ENCODE data around the gene NDUFB2. TPM values are rescaled to one million over a fixed set of nuclear protein-coding genes. Genes with fewer than 3 reads are reported as not detected.
"Not testable (repeated sequence)": the region's sequence is repeated elsewhere in the genome, so short reads cannot be mapped to it uniquely, and the experiment has no call there.

Gene NDUFB2
- polyA plus RNA-seq, 1 experiment, result 289 TPM

DNA sequence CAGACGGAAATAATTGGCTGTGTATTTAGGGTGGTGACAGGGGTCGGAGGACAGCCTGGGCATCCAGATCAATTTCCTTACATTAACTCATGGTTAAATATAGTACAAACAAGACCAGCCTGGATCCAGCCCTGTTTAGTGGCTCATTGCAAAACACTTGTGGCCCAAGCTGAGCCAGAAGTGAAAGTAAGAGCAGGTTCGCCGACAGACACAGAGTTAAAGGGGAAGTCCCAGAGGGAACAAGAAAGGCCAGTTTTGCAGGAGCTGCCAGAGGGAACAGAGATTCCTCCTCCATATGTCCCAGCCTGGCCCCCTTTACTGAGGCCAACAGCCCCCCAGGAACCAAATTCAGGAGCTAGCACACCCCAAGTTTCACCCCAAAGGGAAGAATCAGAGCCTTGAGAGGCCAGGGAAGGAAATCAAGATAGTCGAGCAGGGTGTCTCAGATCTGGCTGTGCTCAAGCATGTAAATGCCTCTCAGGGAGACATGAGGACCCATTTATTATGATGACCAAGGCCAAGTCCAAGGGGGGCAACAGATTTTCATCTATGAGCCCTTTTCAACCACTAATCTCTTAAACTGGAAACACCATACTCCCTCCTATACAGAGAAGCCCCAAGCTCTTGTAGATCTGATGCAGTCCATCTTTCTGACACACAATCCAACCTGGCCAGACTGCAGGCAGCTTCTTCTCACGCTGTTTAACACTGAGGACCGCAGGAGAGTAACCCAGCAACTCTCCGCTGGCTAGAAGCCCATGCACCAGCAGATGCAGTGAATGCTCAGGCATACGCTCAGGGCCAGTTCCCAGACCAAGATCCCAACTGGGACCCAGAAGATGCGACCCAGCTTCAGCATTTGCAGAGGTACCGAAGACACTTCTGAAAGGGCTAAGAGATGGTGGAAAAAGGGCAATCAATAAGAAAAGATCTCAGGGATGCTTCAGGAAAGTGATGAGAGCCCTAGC, 39.7 kb upstream of the NDUFB2 start:
- Histone ChIP-seq H3K36me3 (ENCODE audit: control insufficient read depth, insufficient read depth, low read length) (no peaks in the 10 kb centered on the region), H3K27me3 (ENCODE audit: control insufficient read depth, insufficient read depth, low read length) (no peaks in the 10 kb centered on the region), H3K4me3 (ENCODE audit: low read depth, low read length) (peak overlapping the region; percentile 20; the same call in 1 of the 2 replicates)
- TF ChIP-seq, protein P1, sequence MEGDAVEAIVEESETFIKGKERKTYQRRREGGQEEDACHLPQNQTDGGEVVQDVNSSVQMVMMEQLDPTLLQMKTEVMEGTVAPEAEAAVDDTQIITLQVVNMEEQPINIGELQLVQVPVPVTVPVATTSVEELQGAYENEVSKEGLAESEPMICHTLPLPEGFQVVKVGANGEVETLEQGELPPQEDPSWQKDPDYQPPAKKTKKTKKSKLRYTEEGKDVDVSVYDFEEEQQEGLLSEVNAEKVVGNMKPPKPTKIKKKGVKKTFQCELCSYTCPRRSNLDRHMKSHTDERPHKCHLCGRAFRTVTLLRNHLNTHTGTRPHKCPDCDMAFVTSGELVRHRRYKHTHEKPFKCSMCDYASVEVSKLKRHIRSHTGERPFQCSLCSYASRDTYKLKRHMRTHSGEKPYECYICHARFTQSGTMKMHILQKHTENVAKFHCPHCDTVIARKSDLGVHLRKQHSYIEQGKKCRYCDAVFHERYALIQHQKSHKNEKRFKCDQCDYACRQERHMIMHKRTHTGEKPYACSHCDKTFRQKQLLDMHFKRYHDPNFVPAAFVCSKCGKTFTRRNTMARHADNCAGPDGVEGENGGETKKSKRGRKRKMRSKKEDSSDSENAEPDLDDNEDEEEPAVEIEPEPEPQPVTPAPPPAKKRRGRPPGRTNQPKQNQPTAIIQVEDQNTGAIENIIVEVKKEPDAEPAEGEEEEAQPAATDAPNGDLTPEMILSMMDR (IDR thresholded peaks at IDR 0.05; ENCODE audit: insufficient read depth, low read depth, low read length), result no peak
- ChIA-PET CTCF (interaction anchor here (0.6 to 2.6 kb wide), 7 partner anchors 17 to 874 kb away, joined by 3 to 28 read pairs (median 4); no protein-coding TSS in a partner anchor), POLR2A (no interaction called here)
- no peak for DNase-seq (ENCODE audit: low read depth)

DNA sequence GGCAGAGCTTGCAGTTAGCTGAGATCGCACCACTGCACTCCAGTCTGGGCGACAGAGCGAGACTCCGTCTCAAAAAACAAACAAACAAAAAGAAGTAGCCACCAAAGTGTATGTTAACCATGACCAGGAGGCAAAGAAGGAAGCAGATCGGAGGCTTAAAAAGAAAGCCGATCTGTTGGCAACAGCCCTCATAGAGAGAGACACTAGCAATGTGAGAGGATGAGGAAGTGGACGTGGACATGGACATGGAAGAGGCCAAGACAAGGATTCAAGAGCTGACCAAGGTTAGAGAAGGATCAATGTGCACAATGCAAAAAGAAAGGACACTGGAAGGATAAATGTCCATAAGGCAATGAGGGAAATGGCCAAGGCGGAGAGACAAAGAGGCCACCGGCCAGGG, 38.6 kb upstream of the NDUFB2 start:
- no peaks in the 10 kb centered on the region for H3K27me3 ChIP-seq (ENCODE audit: control insufficient read depth, insufficient read depth, low read length)
- ChIA-PET POLR2A (no interaction called here), CTCF (interaction anchor here (0.6 to 2.6 kb wide), 2 partner anchors 140 to 309 kb away, joined by 3 to 28 read pairs; no protein-coding TSS in a partner anchor)
- H3K36me3 ChIP-seq (ENCODE audit: control insufficient read depth, insufficient read depth, low read length), result no peaks in the 10 kb centered on the region
- DNase-seq (ENCODE audit: low read depth), result no peak
- no peak overlapping the region for H3K4me3 ChIP-seq (ENCODE audit: low read depth, low read length)
- TF ChIP-seq, protein P1 (IDR thresholded peaks at IDR 0.05; ENCODE audit: insufficient read depth, low read depth, low read length), result no peak

DNA sequence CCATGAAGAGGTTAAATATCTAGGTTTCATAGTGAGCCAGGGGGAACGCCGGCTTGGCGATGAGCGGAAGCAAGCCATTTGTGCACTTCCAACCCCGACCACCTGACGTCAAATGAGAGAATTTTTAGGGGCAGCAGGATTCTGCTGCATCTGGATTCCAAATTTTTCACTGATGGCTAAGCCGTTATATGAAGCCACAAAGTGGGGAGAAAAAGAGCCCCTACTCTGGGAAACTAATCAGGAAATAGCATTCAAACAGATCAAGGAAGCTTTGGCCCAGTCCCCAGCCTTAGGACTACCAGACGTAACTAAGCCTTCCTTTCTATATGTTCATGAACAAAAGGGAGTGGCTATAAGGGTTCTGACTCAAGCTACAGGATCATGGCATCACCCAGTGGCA, 36.7 kb upstream of the NDUFB2 start:
- ChIA-PET POLR2A (no interaction called here), CTCF (interaction anchor here (0.9 to 3.7 kb wide), 6 partner anchors 10 to 990 kb away, joined by 3 to 12 read pairs (median 6); no protein-coding TSS in a partner anchor)
- DNase-seq (ENCODE audit: low read depth), result no peak
- TF ChIP-seq, protein P1 (IDR thresholded peaks at IDR 0.05; ENCODE audit: insufficient read depth, low read depth, low read length), result no peak
- H3K27me3 ChIP-seq (ENCODE audit: control insufficient read depth, insufficient read depth, low read length), result no peaks in the 10 kb centered on the region
- H3K36me3 ChIP-seq (ENCODE audit: control insufficient read depth, insufficient read depth, low read length), result no peaks in the 10 kb centered on the region
- H3K4me3 ChIP-seq (ENCODE audit: low read depth, low read length), result no peak overlapping the region

DNA sequence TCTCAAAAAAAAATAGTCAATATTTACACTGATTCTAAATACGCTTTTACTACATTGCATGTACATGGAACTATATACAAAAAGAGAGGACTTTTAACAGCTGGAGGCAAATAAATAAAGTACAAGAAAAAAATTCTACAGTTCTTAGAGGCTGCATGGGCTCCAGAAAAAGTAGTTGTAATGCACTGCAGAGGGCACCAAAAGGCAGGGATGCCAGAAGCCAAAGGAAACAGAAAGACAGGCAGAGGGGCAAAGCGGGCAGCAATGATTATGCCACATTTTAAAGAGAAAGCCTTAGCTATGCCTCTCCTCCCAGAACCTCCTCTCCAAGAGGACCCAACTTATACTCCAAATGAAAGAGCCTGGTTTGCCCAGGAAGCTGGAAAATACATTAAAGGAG, 35.4 kb upstream of the NDUFB2 start:
- Histone ChIP-seq H3K27me3 (ENCODE audit: control insufficient read depth, insufficient read depth, low read length) (no peaks in the 10 kb centered on the region; the same call in 1 of the 2 replicates), H3K4me3 (ENCODE audit: low read depth, low read length) (no peak overlapping the region), H3K36me3 (ENCODE audit: control insufficient read depth, insufficient read depth, low read length) (no peaks in the 10 kb centered on the region)
- DNase-seq (ENCODE audit: low read depth), result no peak
- TF ChIP-seq, protein P1 (IDR thresholded peaks at IDR 0.05; ENCODE audit: insufficient read depth, low read depth, low read length), result peak; percentile 28; the same call in 1 of the 2 replicates
- ChIA-PET CTCF (interaction anchor here (0.9 to 3.7 kb wide), 6 partner anchors 9 to 350 kb away, joined by 3 to 12 read pairs (median 6); no protein-coding TSS in a partner anchor), POLR2A (interaction anchor here (0.6 kb wide), 1 partner anchor 323 kb away, joined by 3 read pairs; no protein-coding TSS in a partner anchor)

DNA sequence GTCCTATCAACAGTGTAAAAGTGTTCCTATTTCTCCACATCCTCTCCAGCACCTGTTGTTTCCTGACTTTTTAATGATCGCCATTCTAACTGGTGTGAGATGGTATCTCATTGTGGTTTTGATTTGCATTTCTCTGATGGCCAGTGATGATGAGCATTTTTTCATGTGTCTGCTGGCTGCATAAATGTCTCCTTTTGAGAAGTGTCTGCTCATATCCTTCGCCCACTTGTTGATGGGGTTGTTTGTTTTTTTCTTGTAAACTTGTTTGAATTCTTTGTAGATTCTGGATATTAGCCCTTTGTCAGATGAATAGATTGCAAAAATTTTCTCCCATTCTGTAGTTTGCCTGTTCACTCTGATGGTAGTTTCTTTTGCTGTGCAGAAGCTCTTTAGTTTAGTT, 33.6 kb upstream of the NDUFB2 start:
- POLR2A ChIA-PET; DNase-seq (ENCODE audit: low read depth); H3K36me3 ChIP-seq (ENCODE audit: control insufficient read depth, insufficient read depth, low read length); CTCF ChIA-PET; H3K27me3 ChIP-seq (ENCODE audit: control insufficient read depth, insufficient read depth, low read length); H3K4me3 ChIP-seq (ENCODE audit: low read depth, low read length): not testable (repeated sequence)

All from BJ (cell line).